ENCODE results near the gene KIAA0513.

The KIAA0513 gene

GRCh38 chr16:85123891-85124635, 96.5 kb downstream of the KIAA0513 start:
- no peak for DNase-seq

GRCh38 chr16:85124636-85125346, 97.2 kb downstream of the KIAA0513 start:
- DNase-seq: no peak

GRCh38 chr16:85125570-85126393, 98.2 kb downstream of the KIAA0513 start:
- no peak for DNase-seq

GRCh38 chr16:85126394-85126704, 98.8 kb downstream of the KIAA0513 start:
- DNase-seq: no peak

- DNase-seq: no peak
Observed at GRCh38 chr16:85126705-85127378, 99.2 kb downstream of the KIAA0513 start.

- no peak for DNase-seq
Observed at GRCh38 chr16:85127379-85127723, 99.8 kb downstream of the KIAA0513 start.

GRCh38 chr16:85128079-85128837, 100.7 kb downstream of the KIAA0513 start:
- DNase-seq: no peak

GRCh38 chr16:85129876-85130704, 102.5 kb downstream of the KIAA0513 start:
- DNase-seq: no peak

GRCh38 chr16:85130705-85131028, 103.1 kb downstream of the KIAA0513 start:
- DNase-seq: no peak

GRCh38 chr16:85132456-85133289, 105.1 kb downstream of the KIAA0513 start:
- DNase-seq: no peak

GRCh38 chr16:85133290-85133599, 105.7 kb downstream of the KIAA0513 start:
- no peak for DNase-seq

- DNase-seq: no peak
Observed at GRCh38 chr16:85134076-85134788, 106.6 kb downstream of the KIAA0513 start.

GRCh38 chr16:85134789-85135142, 107.2 kb downstream of the KIAA0513 start:
- DNase-seq: no peak

- DNase-seq: peak; percentile 48
Observed at GRCh38 chr16:85136213-85136701, 108.7 kb downstream of the KIAA0513 start.

GRCh38 chr16:85136702-85137322, 109.2 kb downstream of the KIAA0513 start:
- no peak for DNase-seq

GRCh38 chr16:85137323-85138072, 109.9 kb downstream of the KIAA0513 start:
- no peak for DNase-seq

- no peak for DNase-seq
Observed at GRCh38 chr16:85138073-85138824, 110.7 kb downstream of the KIAA0513 start.
